HG03521 (cell line): ENCODE data around the gene DCC.
"Not testable (repeated sequence)": the region's sequence is repeated elsewhere in the genome, so short reads cannot be mapped to it uniquely, and the experiment has no call there.

Experiments
- ATAC-seq: cut with Tn5 transposase; IDR thresholded peaks from one replicate; pipeline ENCODE4 v1.9.1; 2021; ENCODE audit warnings: mild to moderate bottlenecking, moderate library complexity; ENCODE audit not compliant: unreplicated experiment

DCC gene

GRCh38 chr18:53458944-53459580 lies 1119.1 kb downstream of the DCC start:
- no peak for ATAC-seq

- no peak for ATAC-seq
Observed at GRCh38 chr18:53467756-53468155, 1127.8 kb downstream of the DCC start.

GRCh38 chr18:53468173-53468572 lies 1128.2 kb downstream of the DCC start:
- not testable (repeated sequence) for ATAC-seq

- no peak for ATAC-seq
Observed at GRCh38 chr18:53472546-53472945, 1132.5 kb downstream of the DCC start.

- ATAC-seq, result no peak
Observed at GRCh38 chr18:53478155-53478554, 1138.2 kb downstream of the DCC start.

- ATAC-seq, result no peak
Observed at GRCh38 chr18:53486296-53486695, 1146.3 kb downstream of the DCC start.

GRCh38 chr18:53489266-53489665 lies 1149.3 kb downstream of the DCC start:
- ATAC-seq, result no peak

GRCh38 chr18:53490019-53490418 lies 1150.0 kb downstream of the DCC start:
- ATAC-seq, result no peak

- no peak for ATAC-seq
Observed at GRCh38 chr18:53496028-53496427, 1156.0 kb downstream of the DCC start.

- no peak for ATAC-seq
Observed at GRCh38 chr18:53503914-53504441, 1164.0 kb downstream of the DCC start.

- ATAC-seq, result no peak
Observed at GRCh38 chr18:53508529-53508928, 1168.5 kb downstream of the DCC start.

GRCh38 chr18:53509886-53510285 lies 1169.9 kb downstream of the DCC start:
- no peak for ATAC-seq

GRCh38 chr18:53511725-53512124 lies 1171.7 kb downstream of the DCC start:
- not testable (repeated sequence) for ATAC-seq

- no peak for ATAC-seq
Observed at GRCh38 chr18:53521068-53521467, 1181.1 kb downstream of the DCC start.

GRCh38 chr18:53526101-53526870 lies 1186.3 kb downstream of the DCC start:
- ATAC-seq, result no peak

GRCh38 chr18:53527365-53527764 lies 1187.4 kb downstream of the DCC start:
- ATAC-seq, result no peak

- no peak for ATAC-seq
Observed at GRCh38 chr18:53531187-53531586, 1191.2 kb downstream of the DCC start.

- no peak for ATAC-seq
Observed at GRCh38 chr18:53531896-53532295, 1191.9 kb downstream of the DCC start.

GRCh38 chr18:53534203-53534602 lies 1194.2 kb downstream of the DCC start:
- ATAC-seq, result no peak

- ATAC-seq, result no peak
Observed at GRCh38 chr18:53534695-53535094, 1194.7 kb downstream of the DCC start.

GRCh38 chr18:53536908-53537307 lies 1196.9 kb downstream of the DCC start:
- no peak for ATAC-seq

GRCh38 chr18:53541924-53542323 lies 1201.9 kb downstream of the DCC start:
- ATAC-seq, result no peak
